Dendritic cell treated with granulocyte-macrophage colony-stimulating factor and Interleukin-4, amounts not matched to agents 40 ng/mL and 50 ng/mL, for 4 days (primary cell): ENCODE results near the gene SGCA.
A peak's percentile ranks its signal among the peaks of the same experiment; 100 is the strongest.

Source experiments
- H3K27ac Mint-ChIP-seq: one replicate; pipeline ENCODE4 v1.8.0; 2022; ENCODE audit warnings: mild to moderate bottlenecking, mixed read lengths
- H3K27me3 Mint-ChIP-seq: one replicate; pipeline ENCODE4 v1.8.0; 2022; ENCODE audit warnings: mild to moderate bottlenecking, mixed read lengths
- H3K36me3 Mint-ChIP-seq: one replicate; pipeline ENCODE4 v1.8.0; 2022; ENCODE audit warnings: low read depth, mixed read lengths
- H3K4me1 Mint-ChIP-seq: one replicate; pipeline ENCODE4 v1.8.0; 2022; ENCODE audit warnings: low read depth, mixed read lengths
- H3K4me3 Mint-ChIP-seq: one replicate; pipeline ENCODE4 v1.8.0; 2022; ENCODE audit warnings: mild to moderate bottlenecking, moderate library complexity, mixed read lengths
- H3K9me3 Mint-ChIP-seq: one replicate; pipeline ENCODE4 v1.8.0; 2022; ENCODE audit warnings: mixed read lengths
- intact Hi-C: fragments of 100-400 bp; cut with micrococcal nuclease; formaldehyde crosslinking; loops from one replicate; pipeline ENCODE4 v1.15.0; 2022

The SGCA gene

GRCh38 chr17:50162466-50163254 lies 3.1 kb upstream of the SGCA start:
- H3K4me1 Mint-ChIP-seq, result peaks cover 35% of the 10 kb centered on the region
- H3K36me3 Mint-ChIP-seq, result no peaks in the 10 kb centered on the region
- no peak overlapping the region for H3K4me3 Mint-ChIP-seq
- H3K27ac Mint-ChIP-seq, result no peak overlapping the region
- intact Hi-C loops, result loop anchor here (5.0 kb wide), 1 partner anchor 35 kb away; no protein-coding TSS in a partner anchor
- H3K9me3 Mint-ChIP-seq, result no peaks in the 10 kb centered on the region
- peaks cover 36% of the 10 kb centered on the region for H3K27me3 Mint-ChIP-seq

DNA sequence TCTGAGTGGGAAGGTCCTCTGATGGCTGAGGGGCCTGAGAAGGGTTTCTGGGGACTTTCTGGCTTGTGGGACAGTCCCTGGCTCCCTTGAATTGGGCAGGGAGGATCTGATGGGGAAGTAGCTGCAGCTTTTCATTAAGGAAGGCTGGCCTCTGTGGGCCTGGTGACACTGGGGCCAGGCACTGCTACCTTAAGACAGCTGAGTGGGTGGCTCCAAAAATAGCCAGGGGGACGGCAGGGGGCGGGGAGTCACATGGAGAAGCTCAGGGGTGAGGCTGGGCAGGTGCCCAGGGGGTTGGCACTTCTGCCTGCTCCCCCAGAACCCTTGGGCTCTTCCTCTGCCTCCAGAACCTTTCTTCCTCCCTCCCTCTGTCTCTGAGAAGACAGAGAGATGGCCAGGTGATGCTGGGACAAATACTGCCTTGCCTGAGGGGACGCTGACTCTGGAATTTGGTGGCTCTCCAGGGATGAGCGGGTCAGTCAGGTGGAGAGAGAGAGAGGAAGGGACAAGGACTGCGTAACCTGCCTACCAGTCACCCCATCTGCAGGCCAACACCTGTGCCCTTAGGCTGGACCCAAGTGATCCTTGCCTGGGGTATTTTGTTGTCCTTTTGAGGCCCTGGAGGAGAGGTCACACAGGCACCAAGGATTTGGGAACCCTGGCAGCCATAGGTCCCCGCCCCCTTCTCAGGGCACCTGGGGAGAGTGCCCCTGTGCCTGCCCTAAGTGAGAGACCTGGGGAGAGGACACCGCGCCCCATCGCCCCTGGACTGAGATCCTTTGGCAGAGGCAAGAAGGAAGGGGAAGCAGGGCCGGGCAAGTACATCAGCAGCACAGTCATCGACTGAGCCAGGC lies 1.7 kb upstream of the SGCA start:
- intact Hi-C loops, result loop anchor here (5.0 kb wide), 1 partner anchor 37 kb away; no protein-coding TSS in a partner anchor
- Mint-ChIP-seq H3K4me1 (peaks cover 41% of the 10 kb centered on the region), H3K4me3 (no peak overlapping the region), H3K27me3 (peaks cover 50% of the 10 kb centered on the region), H3K36me3 (no peaks in the 10 kb centered on the region), H3K9me3 (no peaks in the 10 kb centered on the region), H3K27ac (no peak overlapping the region)

- Mint-ChIP-seq H3K9me3 (no peaks in the 10 kb centered on the region), H3K27me3 (peaks cover 51% of the 10 kb centered on the region), H3K4me3 (no peak overlapping the region), H3K4me1 (peaks cover 46% of the 10 kb centered on the region), H3K27ac (no peak overlapping the region), H3K36me3 (no peaks in the 10 kb centered on the region)
- intact Hi-C loops, result loop anchor here (5.0 kb wide), 1 partner anchor 37 kb away; no protein-coding TSS in a partner anchor
Observed at GRCh38 chr17:50164697-50164988, 1.2 kb upstream of the SGCA start.

DNA sequence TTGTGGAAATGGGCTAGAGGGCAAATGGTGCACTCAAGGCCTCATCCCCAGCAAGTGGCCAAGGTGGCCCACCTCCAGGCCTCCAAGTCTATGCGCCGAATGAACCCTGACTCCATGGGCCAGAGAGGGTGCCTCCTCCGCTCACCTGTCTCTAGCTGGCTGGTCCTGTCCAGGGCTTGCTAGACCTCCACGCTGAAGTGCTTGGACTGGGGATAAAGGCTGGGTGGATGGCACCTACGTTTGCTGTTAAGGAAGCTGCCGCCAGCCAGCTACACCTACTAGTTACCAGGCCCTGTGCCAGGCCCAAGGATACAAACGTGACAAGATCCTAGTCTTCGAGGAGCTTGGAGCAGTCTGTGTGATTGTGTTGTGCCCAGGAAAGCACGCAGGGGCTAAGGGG lies 739 bp upstream of the SGCA start:
- H3K36me3 Mint-ChIP-seq, result no peaks in the 10 kb centered on the region
- H3K27me3 Mint-ChIP-seq, result peaks cover 51% of the 10 kb centered on the region
- intact Hi-C loops, result no loop called here
- no peak overlapping the region for H3K4me3 Mint-ChIP-seq
- peak overlapping the region; percentile 3 for H3K27ac Mint-ChIP-seq
- peaks cover 46% of the 10 kb centered on the region for H3K4me1 Mint-ChIP-seq
- no peaks in the 10 kb centered on the region for H3K9me3 Mint-ChIP-seq

DNA sequence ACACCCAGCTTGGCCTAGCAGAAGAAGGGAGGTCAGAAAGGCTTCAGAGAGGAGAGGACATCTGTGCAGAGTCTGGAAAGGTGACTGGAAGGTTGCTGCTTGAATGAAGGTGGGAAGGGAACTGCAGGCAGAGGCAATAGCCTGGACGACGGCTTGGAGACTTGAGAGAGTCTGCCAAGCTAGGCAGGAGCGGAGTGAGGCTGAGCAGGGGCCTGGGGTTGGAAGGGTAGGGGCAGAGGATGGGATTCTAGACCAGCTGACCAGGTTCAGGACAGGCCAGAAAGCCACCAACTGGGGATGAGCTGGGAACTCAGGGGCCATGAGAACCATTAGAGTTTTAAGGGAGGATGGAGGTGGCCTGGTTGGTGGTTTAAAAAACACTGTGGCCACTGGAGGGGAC lies 339 bp upstream of the SGCA start:
- intact Hi-C loops, result no loop called here
- no peaks in the 10 kb centered on the region for H3K9me3 Mint-ChIP-seq
- no peaks in the 10 kb centered on the region for H3K36me3 Mint-ChIP-seq
- H3K27me3 Mint-ChIP-seq, result peaks cover 50% of the 10 kb centered on the region
- H3K4me3 Mint-ChIP-seq, result no peak overlapping the region
- H3K27ac Mint-ChIP-seq, result peak overlapping the region; percentile 3
- H3K4me1 Mint-ChIP-seq, result peaks cover 46% of the 10 kb centered on the region

DNA sequence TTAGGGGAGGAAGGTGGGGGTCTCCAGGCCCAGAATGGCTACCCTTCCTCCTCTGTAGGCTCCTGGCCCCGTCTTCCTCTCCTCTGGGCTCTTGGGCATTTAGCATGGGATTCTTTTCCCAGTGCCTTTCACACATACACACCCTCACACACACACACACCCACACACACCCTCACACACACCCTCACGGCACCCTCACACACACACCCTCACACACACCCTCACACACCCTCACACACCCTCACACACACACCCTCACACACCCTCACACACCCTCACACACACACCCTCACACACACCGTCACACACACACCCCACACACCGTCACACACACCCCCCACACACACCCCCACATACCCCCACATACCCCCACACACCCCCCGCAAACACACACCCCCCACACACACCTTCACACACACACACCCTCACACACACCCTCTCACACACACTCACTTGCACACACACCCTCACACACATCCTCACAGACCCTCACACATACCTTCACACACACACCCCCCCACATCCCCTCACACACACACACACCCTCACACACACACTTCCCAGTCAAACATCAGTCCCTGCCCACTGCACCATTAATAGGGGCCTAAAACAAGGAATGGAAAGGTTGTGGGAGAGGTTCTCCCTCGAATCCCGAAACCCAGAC lies 845 bp downstream of the SGCA start:
- intact Hi-C loops, result no loop called here
- Mint-ChIP-seq H3K9me3 (no peaks in the 10 kb centered on the region), H3K4me1 (peaks cover 36% of the 10 kb centered on the region)

GRCh38 chr17:50167371-50167770 lies 1.6 kb downstream of the SGCA start:
- no peak overlapping the region for H3K4me3 Mint-ChIP-seq
- H3K4me1 Mint-ChIP-seq, result peaks cover 29% of the 10 kb centered on the region
- peaks cover 43% of the 10 kb centered on the region for H3K27me3 Mint-ChIP-seq
- intact Hi-C loops, result no loop called here
- no peaks in the 10 kb centered on the region for H3K9me3 Mint-ChIP-seq
- no peak overlapping the region for H3K27ac Mint-ChIP-seq
- H3K36me3 Mint-ChIP-seq, result no peaks in the 10 kb centered on the region

More for the DNA sequence above, 845 bp downstream of the SGCA start:
- Mint-ChIP-seq H3K27me3 (peaks cover 46% of the 10 kb centered on the region), H3K27ac (no peak overlapping the region), H3K4me3 (no peak overlapping the region), H3K36me3 (no peaks in the 10 kb centered on the region)

DNA sequence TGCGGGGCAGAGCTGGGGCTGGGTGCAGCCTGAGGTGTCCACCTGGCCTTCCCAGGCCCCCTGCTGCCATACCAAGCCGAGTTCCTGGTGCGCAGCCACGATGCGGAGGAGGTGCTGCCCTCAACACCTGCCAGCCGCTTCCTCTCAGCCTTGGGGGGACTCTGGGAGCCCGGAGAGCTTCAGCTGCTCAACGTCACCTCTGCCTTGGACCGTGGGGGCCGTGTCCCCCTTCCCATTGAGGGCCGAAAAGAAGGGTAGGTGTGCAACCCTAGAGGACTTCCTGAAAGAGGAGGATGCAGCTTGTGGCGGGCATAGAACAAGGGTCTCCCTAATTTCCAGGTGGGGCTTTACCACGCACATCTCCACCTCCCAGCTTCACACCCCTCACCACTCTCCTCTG lies 2.5 kb downstream of the SGCA start:
- H3K36me3 Mint-ChIP-seq, result no peaks in the 10 kb centered on the region
- peaks cover 21% of the 10 kb centered on the region for H3K4me1 Mint-ChIP-seq
- H3K4me3 Mint-ChIP-seq, result no peak overlapping the region
- no peak overlapping the region for H3K27ac Mint-ChIP-seq
- H3K9me3 Mint-ChIP-seq, result no peaks in the 10 kb centered on the region
- peaks cover 41% of the 10 kb centered on the region for H3K27me3 Mint-ChIP-seq
- intact Hi-C loops, result no loop called here

- Mint-ChIP-seq H3K4me3 (no peak overlapping the region), H3K4me1 (peaks cover 12% of the 10 kb centered on the region), H3K27ac (peak overlapping the region; percentile 11), H3K36me3 (no peaks in the 10 kb centered on the region), H3K9me3 (no peaks in the 10 kb centered on the region), H3K27me3 (peaks cover 41% of the 10 kb centered on the region)
- intact Hi-C loops, result no loop called here
Observed at GRCh38 chr17:50169121-50169764, 3.4 kb downstream of the SGCA start.

- H3K4me3 Mint-ChIP-seq, result no peak overlapping the region
- no peak overlapping the region for H3K27ac Mint-ChIP-seq
- peaks cover 41% of the 10 kb centered on the region for H3K27me3 Mint-ChIP-seq
- no peaks in the 10 kb centered on the region for H3K36me3 Mint-ChIP-seq
- peaks cover 11% of the 10 kb centered on the region for H3K4me1 Mint-ChIP-seq
- intact Hi-C loops, result no loop called here
- H3K9me3 Mint-ChIP-seq, result no peaks in the 10 kb centered on the region
Observed at GRCh38 chr17:50169881-50170459, 4.2 kb downstream of the SGCA start.

DNA sequence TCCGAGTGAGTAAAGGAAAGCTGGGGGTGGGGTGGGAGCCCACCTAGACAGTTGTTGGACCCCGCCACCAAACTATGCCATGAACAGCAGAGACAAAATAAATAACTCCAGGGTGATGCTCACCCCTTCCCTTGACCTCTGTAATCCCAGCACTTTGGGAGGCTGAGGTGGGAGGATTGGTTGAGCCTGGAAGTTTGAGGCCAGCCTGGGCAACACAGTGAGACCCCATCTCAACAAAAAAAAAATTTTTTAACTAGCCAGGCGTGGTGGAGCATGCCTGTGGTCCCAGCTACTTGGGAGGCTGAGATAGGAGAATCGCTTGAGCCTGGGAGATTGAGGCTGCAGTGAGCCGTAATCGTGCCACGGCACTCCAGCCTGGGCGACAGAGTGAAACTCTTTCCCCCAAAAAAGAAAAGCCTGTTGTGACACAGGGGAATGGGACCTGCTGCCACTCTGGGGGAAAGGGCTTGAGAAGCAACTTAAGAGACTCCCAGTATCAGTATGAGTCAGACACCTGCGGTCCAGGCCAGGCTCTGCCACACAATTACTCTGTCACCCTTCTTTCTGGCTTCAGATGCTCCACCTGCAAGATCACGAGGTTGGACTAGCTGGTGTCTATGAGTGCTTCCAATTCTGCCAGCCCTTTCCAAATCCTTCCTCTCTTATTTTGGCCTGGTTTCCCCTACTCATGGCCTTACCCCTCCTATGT lies 5.0 kb downstream of the SGCA start:
- H3K27me3 Mint-ChIP-seq, result peaks cover 36% of the 10 kb centered on the region
- no peaks in the 10 kb centered on the region for H3K9me3 Mint-ChIP-seq
- H3K36me3 Mint-ChIP-seq, result no peaks in the 10 kb centered on the region
- H3K4me1 Mint-ChIP-seq, result peaks cover 11% of the 10 kb centered on the region
- intact Hi-C loops, result no loop called here
- no peak overlapping the region for H3K27ac Mint-ChIP-seq
- H3K4me3 Mint-ChIP-seq, result no peak overlapping the region

DNA sequence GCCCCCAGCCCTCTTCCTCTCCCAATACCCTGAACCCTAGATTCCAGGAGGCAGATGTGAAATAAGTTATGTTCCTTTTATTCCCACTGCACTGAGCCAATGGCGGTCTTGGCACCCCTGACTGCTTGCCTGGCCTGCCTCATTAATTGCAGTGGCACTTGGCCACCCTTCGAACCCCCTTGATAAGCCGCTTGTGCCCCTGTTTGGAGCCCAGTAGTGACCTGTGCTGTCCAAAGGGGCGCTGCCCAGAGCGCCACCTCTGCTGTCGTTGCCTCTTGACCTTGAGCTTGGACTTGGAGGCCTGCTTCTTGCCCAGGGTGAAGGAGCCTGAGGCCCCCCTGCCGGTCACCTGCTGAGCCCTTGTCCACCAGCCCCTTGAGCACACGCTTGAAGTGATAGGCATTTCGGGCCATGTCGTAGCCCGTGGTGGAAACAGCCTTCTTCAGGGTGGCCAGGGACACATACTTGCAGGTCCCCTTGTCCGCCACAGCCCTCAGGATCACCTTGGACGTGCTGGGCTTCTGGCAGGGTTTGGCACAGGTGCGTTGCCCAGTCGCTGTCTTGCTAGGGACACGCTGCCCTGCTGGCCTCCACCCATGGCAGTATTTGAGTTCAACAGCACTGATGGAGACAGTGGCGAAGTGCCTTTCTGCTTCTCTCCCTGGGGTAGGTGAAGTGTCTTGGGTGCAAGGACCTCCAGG lies 5.7 kb downstream of the SGCA start:
- Mint-ChIP-seq H3K4me1 (peaks cover 11% of the 10 kb centered on the region), H3K9me3 (no peaks in the 10 kb centered on the region), H3K27me3 (peaks cover 36% of the 10 kb centered on the region), H3K27ac (no peak overlapping the region), H3K36me3 (no peaks in the 10 kb centered on the region), H3K4me3 (no peak overlapping the region)
- intact Hi-C loops, result no loop called here
